ENCODE results near the gene LRRC8C. TPM values are rescaled to one million over a fixed set of nuclear protein-coding genes. Genes with fewer than 3 reads are reported as not detected.

LRRC8C gene
- total RNA-seq, 4 donors from 2014 or later: 4.4 to 11.0 (median 8.2) TPM

DNA sequence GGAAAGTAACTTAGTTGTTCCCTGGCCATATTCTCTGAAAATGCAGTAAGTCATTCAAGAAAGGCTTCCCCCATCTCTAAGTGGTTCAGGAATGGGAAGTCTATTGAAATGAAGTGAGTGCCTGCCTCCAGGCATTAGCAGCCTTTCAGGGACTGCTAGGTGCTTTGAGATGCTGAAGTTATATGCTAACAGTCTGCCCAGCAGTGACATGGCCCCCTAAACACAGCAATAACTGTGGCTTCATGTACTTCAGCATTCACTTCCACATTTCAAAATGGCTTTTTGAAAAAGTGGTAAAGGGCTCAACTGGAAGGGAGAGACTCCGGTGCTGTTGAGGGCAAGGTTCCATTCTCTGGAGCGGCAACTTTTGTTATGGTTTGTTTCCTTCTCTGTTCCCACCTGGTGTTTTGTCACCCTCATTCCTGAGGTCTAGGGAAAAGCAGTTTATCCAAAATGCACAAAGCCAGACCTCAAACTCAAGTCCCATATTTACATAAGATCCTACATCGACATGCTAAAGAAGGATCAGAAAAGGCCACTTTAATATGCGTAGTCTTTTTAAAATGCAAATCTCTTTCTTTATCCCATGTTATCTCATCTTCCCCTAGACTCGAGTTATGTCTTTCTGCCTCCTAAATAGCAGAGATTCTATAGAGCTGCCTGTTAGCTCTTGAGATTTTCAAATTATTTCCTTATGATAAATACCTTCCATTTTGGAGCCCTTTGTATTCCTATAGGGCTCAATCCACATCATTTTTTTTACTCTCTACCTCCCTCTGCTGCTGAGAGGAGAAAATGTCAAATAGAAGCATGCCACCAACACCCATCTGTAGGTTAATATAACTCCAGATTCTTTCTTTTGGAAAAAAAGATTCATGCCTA is 34.2 kb upstream of the LRRC8C start:
- TF ChIP-seq, protein P1, sequence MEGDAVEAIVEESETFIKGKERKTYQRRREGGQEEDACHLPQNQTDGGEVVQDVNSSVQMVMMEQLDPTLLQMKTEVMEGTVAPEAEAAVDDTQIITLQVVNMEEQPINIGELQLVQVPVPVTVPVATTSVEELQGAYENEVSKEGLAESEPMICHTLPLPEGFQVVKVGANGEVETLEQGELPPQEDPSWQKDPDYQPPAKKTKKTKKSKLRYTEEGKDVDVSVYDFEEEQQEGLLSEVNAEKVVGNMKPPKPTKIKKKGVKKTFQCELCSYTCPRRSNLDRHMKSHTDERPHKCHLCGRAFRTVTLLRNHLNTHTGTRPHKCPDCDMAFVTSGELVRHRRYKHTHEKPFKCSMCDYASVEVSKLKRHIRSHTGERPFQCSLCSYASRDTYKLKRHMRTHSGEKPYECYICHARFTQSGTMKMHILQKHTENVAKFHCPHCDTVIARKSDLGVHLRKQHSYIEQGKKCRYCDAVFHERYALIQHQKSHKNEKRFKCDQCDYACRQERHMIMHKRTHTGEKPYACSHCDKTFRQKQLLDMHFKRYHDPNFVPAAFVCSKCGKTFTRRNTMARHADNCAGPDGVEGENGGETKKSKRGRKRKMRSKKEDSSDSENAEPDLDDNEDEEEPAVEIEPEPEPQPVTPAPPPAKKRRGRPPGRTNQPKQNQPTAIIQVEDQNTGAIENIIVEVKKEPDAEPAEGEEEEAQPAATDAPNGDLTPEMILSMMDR (IDR thresholded peaks at IDR 0.05): peak; percentile 30 to 69 (median 47)
- TF ChIP-seq POLR2A (IDR thresholded peaks at IDR 0.05): no peak
- intact Hi-C loops (cut with DNase I): loop anchor here (5.0 kb wide), 1 partner anchor 116 kb away; no protein-coding TSS in a partner anchor
- Histone ChIP-seq H3K9me3 (no peaks in the 10 kb centered on the region), H3K4me1 (no peaks in the 10 kb centered on the region), H3K27me3 (no peaks in the 10 kb centered on the region), H3K4me3 (replicated peaks in 1 of 3) (no peak overlapping the region), H3K36me3 (no peaks in the 10 kb centered on the region), H3K27ac (no peak overlapping the region)
- DNase-seq: no peak
- 66 to 68% methylated on average over 5 of the region's 5 CpGs for WGBS, 2 donors

DNA sequence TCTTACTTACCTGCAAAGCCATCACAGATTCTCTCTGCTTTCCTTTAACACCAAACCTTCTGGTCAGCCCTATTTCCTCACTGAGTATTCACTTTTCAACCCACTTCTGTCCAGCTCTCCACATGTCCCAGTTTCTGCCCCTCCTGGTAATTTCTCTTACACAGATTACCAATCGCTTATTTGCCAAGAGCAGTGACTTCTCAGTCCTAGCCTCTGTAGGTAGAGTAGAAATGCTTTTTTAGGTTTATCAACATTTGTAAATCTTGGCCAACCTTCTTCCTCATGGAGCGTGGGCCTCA is 33.6 kb upstream of the LRRC8C start:
- WGBS, 2 donors: 95% methylated on average over 2 of the region's 2 CpGs
- intact Hi-C loops (cut with DNase I): loop anchor here (5.0 kb wide), 1 partner anchor 117 kb away; no protein-coding TSS in a partner anchor
- H3K4me3 ChIP-seq (replicated peaks in 1 of 3): no peak overlapping the region

DNA sequence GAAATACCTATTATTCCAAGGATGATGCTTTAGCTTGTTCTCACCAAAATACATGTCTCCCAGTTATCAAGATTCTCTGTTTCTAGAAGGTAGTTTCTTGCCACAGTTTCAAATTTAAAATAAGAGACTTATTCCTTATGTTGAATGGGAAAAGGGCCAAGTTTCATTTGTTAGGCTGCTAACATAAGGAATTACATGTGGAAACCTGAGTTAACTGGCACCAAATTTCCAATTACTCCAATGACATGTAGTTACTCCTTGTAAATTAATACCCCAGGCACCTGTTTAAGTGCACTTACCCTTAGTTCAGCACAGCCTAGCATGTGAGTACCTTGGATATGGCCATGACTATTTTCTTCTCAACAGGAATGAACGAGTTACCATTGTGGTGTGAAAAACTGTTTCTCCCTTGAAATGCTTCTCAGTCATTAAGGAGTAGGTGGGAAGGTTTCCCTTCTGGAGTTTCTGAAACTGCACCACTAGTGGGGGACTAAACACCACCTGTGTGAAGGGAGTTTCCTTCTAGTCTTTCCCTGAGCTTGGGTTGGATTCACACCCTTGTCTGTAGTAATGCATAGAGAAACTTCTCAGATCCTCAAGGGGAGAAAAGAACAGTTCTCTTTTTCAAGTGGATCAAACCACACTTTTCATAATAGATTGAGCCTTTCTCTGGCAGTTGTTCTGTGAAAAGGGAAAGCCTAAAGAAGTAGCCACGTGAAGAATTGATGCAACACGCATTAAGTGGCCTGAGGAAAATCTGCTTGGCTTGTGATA is 32.3 kb upstream of the LRRC8C start:
- Histone ChIP-seq H3K27ac (no peak overlapping the region), H3K4me1 (no peaks in the 10 kb centered on the region), H3K4me3 (replicated peaks in 1 of 3) (no peak overlapping the region), H3K36me3 (no peaks in the 10 kb centered on the region), H3K27me3 (no peaks in the 10 kb centered on the region), H3K9me3 (no peaks in the 10 kb centered on the region)
- intact Hi-C loops (cut with DNase I): no loop called here
- 91 to 92% methylated on average over 3 of the region's 3 CpGs for WGBS, 2 donors
- TF ChIP-seq, protein P1 (IDR thresholded peaks at IDR 0.05): no peak
- no peak for TF ChIP-seq POLR2A (IDR thresholded peaks at IDR 0.05)
- no peak for DNase-seq

More for the DNA sequence above, 33.6 kb upstream of the LRRC8C start:
- Histone ChIP-seq H3K9me3 (no peaks in the 10 kb centered on the region), H3K27me3 (no peaks in the 10 kb centered on the region), H3K4me1 (no peaks in the 10 kb centered on the region), H3K36me3 (no peaks in the 10 kb centered on the region), H3K27ac (no peak overlapping the region)
- no peak for DNase-seq
- no peak for TF ChIP-seq POLR2A (IDR thresholded peaks at IDR 0.05)
- TF ChIP-seq, protein P1 (IDR thresholded peaks at IDR 0.05): no peak

DNA sequence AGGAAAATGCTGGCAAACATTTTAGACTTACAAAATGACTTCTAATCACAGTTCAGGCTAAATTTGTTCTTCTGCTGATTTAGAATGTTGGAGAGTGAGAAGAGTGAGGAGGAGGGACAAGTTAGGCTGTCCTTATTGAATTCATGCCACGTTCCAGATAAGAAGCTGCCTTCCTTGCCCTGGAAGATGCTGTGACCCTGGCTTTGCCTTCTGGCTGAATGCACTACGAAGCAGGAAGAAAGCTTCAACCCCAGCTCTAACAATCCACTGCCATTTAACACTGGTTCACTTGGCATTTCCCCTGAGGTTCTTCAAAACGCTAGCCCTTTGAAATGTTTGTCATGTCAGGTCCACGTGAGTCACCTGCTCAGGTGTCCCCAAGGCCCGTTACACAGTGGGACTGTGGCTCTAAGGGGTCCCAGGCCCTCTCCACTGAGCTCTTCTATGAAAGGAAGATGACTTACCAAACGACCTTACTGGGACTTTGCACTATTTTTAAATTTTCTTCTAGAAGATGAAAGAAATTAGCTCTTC is 30.0 kb upstream of the LRRC8C start:
- no peak overlapping the region for H3K4me3 ChIP-seq (replicated peaks in 1 of 3)
- no peaks in the 10 kb centered on the region for H3K9me3 ChIP-seq
- 63 to 64% methylated on average over 6 of the region's 6 CpGs for WGBS, 2 donors
- no peaks in the 10 kb centered on the region for H3K36me3 ChIP-seq
- intact Hi-C loops (cut with DNase I): no loop called here
- no peak for DNase-seq
- TF ChIP-seq, protein P1 (IDR thresholded peaks at IDR 0.05): no peak
- TF ChIP-seq POLR2A (IDR thresholded peaks at IDR 0.05): no peak
- H3K27me3 ChIP-seq: no peaks in the 10 kb centered on the region
- H3K4me1 ChIP-seq: no peaks in the 10 kb centered on the region
- no peak overlapping the region for H3K27ac ChIP-seq

Data from thyroid gland (tissue), 4 donors.